Muscle of leg (tissue), 11 donors: ENCODE results near the gene DIAPH1. TPM values are rescaled to one million over a fixed set of nuclear protein-coding genes. Genes with fewer than 3 reads are reported as not detected.

Source experiments
- DNase-seq: peaks from one replicate; pipeline ENCODE4 v3.0.0; 2013
- H3K27ac ChIP-seq: one replicate; pipeline ENCODE4 v1.5.1; 2013; ENCODE audit warnings: mild to moderate bottlenecking, low read length, control low read depth
- H3K27me3 ChIP-seq: one replicate; pipeline ENCODE4 v1.6.1; 2013; ENCODE audit warnings: low read length; ENCODE audit not compliant: control insufficient read depth, insufficient read depth
- H3K36me3 ChIP-seq: one replicate; pipeline ENCODE4 v1.6.1; 2013; ENCODE audit warnings: low read length; ENCODE audit not compliant: control insufficient read depth, insufficient read depth
- H3K4me1 ChIP-seq: one replicate; pipeline ENCODE4 v1.6.1; 2013; ENCODE audit warnings: low read length; ENCODE audit not compliant: control insufficient read depth, insufficient read depth
- H3K4me3 ChIP-seq: one replicate; pipeline ENCODE4 v1.5.1; 2013; ENCODE audit warnings: low read length, control low read depth
- H3K9me3 ChIP-seq: replicated peaks from 2 replicates; pipeline ENCODE4 v1.6.1; 2013; ENCODE audit warnings: low read depth, low read length; ENCODE audit not compliant: control insufficient read depth
- WGBS: methylation state at CpG from one replicate; pipeline ENCODE4 v1.1.5; 2013; ENCODE audit warnings: missing lambda C conversion rate; ENCODE audit not compliant: insufficient coverage; 5-methylcytosine and 5-hydroxymethylcytosine counted together
- polyA plus RNA-seq, 8 donors: library from polyadenylated mRNA; unstranded; fragments of 120-200 nt; gene quantifications; one replicate each; pipeline versions ENCODE4 v1.2.1 to v1.2.3, GENCODE V29; 2013; ENCODE audit warnings: inconsistent platforms in 1 of 8, low replicate concordance in 1 of 8; ENCODE audit not compliant: insufficient read length in 8 of 8, insufficient read depth in 1 of 8
- total RNA-seq: library from RNA; stranded (reverse); fragments of 120-200 nt; gene quantifications from one replicate; pipeline ENCODE4 v1.2.4, GENCODE V29; 2013

DIAPH1 gene
- total and polyA plus RNA-seq, 9 donors, result 11.5 to 34.5 (median 28.0) TPM

GRCh38 chr5:141567513-141568117, 51.2 kb downstream of the DIAPH1 start:
- Histone ChIP-seq H3K36me3 (peaks cover 9% of the 10 kb centered on the region), H3K27ac (no peak overlapping the region), H3K9me3 (no peaks in the 10 kb centered on the region), H3K27me3 (no peaks in the 10 kb centered on the region), H3K4me3 (no peak overlapping the region), H3K4me1 (no peaks in the 10 kb centered on the region)
- DNase-seq, result no peak
- no CpG with 5 or more reads among the region's 2 CpGs for WGBS

- peaks cover 2% of the 10 kb centered on the region for H3K36me3 ChIP-seq
- 96% methylated on average over 7 of the region's 8 CpGs for WGBS
- no peaks in the 10 kb centered on the region for H3K9me3 ChIP-seq
- DNase-seq, result no peak
- H3K27ac ChIP-seq, result no peak overlapping the region
- no peaks in the 10 kb centered on the region for H3K4me1 ChIP-seq
- H3K27me3 ChIP-seq, result no peaks in the 10 kb centered on the region
- no peak overlapping the region for H3K4me3 ChIP-seq
Measured at GRCh38 chr5:141565826-141566570, 52.8 kb downstream of the DIAPH1 start.

- no CpG with 5 or more reads among the region's 5 CpGs for WGBS
- no peaks in the 10 kb centered on the region for H3K36me3 ChIP-seq
- no peaks in the 10 kb centered on the region for H3K9me3 ChIP-seq
- no peak overlapping the region for H3K27ac ChIP-seq
- peak; percentile 97 for DNase-seq
- H3K4me3 ChIP-seq, result no peak overlapping the region
- peaks cover 6% of the 10 kb centered on the region for H3K4me1 ChIP-seq
- H3K27me3 ChIP-seq, result no peaks in the 10 kb centered on the region
Measured at GRCh38 chr5:141564216-141564692, 54.5 kb downstream of the DIAPH1 start.

- H3K27me3 ChIP-seq, result no peaks in the 10 kb centered on the region
- peaks cover 2% of the 10 kb centered on the region for H3K36me3 ChIP-seq
- H3K9me3 ChIP-seq, result no peaks in the 10 kb centered on the region
- H3K4me3 ChIP-seq, result no peak overlapping the region
- peak overlapping the region; percentile 93 for H3K27ac ChIP-seq
- DNase-seq, result peak; percentile 99
- no CpG with 5 or more reads among the region's 9 CpGs for WGBS
- peaks cover 19% of the 10 kb centered on the region for H3K4me1 ChIP-seq
Measured at GRCh38 chr5:141560725-141561483, 57.9 kb downstream of the DIAPH1 start.

- Histone ChIP-seq H3K36me3 (peaks cover 2% of the 10 kb centered on the region), H3K4me3 (no peak overlapping the region), H3K9me3 (no peaks in the 10 kb centered on the region), H3K27ac (peak overlapping the region; percentile 93), H3K4me1 (peaks cover 19% of the 10 kb centered on the region), H3K27me3 (no peaks in the 10 kb centered on the region)
- DNase-seq, result peak; percentile 67
Measured at GRCh38 chr5:141560151-141560550, 58.6 kb downstream of the DIAPH1 start.

- no peaks in the 10 kb centered on the region for H3K9me3 ChIP-seq
- peaks cover 19% of the 10 kb centered on the region for H3K4me1 ChIP-seq
- peak; percentile 53 for DNase-seq
- no peak overlapping the region for H3K4me3 ChIP-seq
- H3K36me3 ChIP-seq, result peaks cover 2% of the 10 kb centered on the region
- H3K27ac ChIP-seq, result peak overlapping the region; percentile 93
- no peaks in the 10 kb centered on the region for H3K27me3 ChIP-seq
Measured at GRCh38 chr5:141559461-141559860, 59.3 kb downstream of the DIAPH1 start.

GRCh38 chr5:141558150-141558549, 60.6 kb downstream of the DIAPH1 start:
- Histone ChIP-seq H3K4me1 (peaks cover 19% of the 10 kb centered on the region), H3K27me3 (no peaks in the 10 kb centered on the region), H3K36me3 (peaks cover 2% of the 10 kb centered on the region), H3K4me3 (no peak overlapping the region), H3K9me3 (no peaks in the 10 kb centered on the region), H3K27ac (peak overlapping the region; percentile 93)
- no CpG with 5 or more reads among the region's 6 CpGs for WGBS
- DNase-seq, result peak; percentile 52

- 21% methylated on average over 5 of the region's 11 CpGs for WGBS
- Histone ChIP-seq H3K4me3 (peak overlapping the region; percentile 34), H3K4me1 (peaks cover 19% of the 10 kb centered on the region), H3K36me3 (peaks cover 2% of the 10 kb centered on the region), H3K9me3 (no peaks in the 10 kb centered on the region), H3K27ac (peak overlapping the region; percentile 93), H3K27me3 (no peaks in the 10 kb centered on the region)
- DNase-seq, result peak; percentile 98
Measured at GRCh38 chr5:141557681-141558136, 61.1 kb downstream of the DIAPH1 start.

GRCh38 chr5:141547921-141548320, 70.9 kb downstream of the DIAPH1 start:
- DNase-seq, result no peak
- H3K27ac ChIP-seq, result no peak overlapping the region
- H3K4me1 ChIP-seq, result no peaks in the 10 kb centered on the region
- peaks cover 21% of the 10 kb centered on the region for H3K9me3 ChIP-seq
- no peaks in the 10 kb centered on the region for H3K27me3 ChIP-seq
- WGBS, result no CpG with 5 or more reads among the region's 5 CpGs
- peaks cover 5% of the 10 kb centered on the region for H3K36me3 ChIP-seq
- no peak overlapping the region for H3K4me3 ChIP-seq

- Histone ChIP-seq H3K9me3 (peaks cover 21% of the 10 kb centered on the region), H3K4me1 (no peaks in the 10 kb centered on the region), H3K36me3 (peaks cover 5% of the 10 kb centered on the region), H3K27me3 (no peaks in the 10 kb centered on the region), H3K4me3 (no peak overlapping the region), H3K27ac (no peak overlapping the region)
- no peak for DNase-seq
- WGBS, result no CpG with 5 or more reads among the region's 1 CpG
Measured at GRCh38 chr5:141547488-141547887, 71.3 kb downstream of the DIAPH1 start.
